ENCODE measurements around the gene MAPT.

MAPT gene

GRCh38 chr17:45984368-45984767 is 90.0 kb downstream of the MAPT start:
- TF ChIP-seq CTCF (IDR thresholded peaks at IDR 0.05; ENCODE audit: low read length, missing control alignments) = no peak
- no peak overlapping the region for H3K4me3 ChIP-seq (replicated peaks; ENCODE audit: low read depth, low read length)
- DNase-seq (ENCODE audit: low read depth) = no peak

- no peak overlapping the region for H3K4me3 ChIP-seq (replicated peaks; ENCODE audit: low read depth, low read length)
- no peak for DNase-seq (ENCODE audit: low read depth)
- no peak for TF ChIP-seq CTCF (IDR thresholded peaks at IDR 0.05; ENCODE audit: low read length, missing control alignments)
Measured at GRCh38 chr17:45985447-45985846, 91.1 kb downstream of the MAPT start.

GRCh38 chr17:45986056-45986455 is 91.7 kb downstream of the MAPT start:
- no peak overlapping the region for H3K4me3 ChIP-seq (replicated peaks; ENCODE audit: low read depth, low read length)
- TF ChIP-seq CTCF (IDR thresholded peaks at IDR 0.05; ENCODE audit: low read length, missing control alignments) = no peak
- no peak for DNase-seq (ENCODE audit: low read depth)

GRCh38 chr17:45987706-45988105 is 93.4 kb downstream of the MAPT start:
- H3K4me3 ChIP-seq (replicated peaks; ENCODE audit: low read depth, low read length) = no peak overlapping the region
- no peak for DNase-seq (ENCODE audit: low read depth)
- TF ChIP-seq CTCF (IDR thresholded peaks at IDR 0.05; ENCODE audit: low read length, missing control alignments) = no peak

GRCh38 chr17:45989759-45990158 is 95.4 kb downstream of the MAPT start:
- no peak for DNase-seq (ENCODE audit: low read depth)
- no peak for TF ChIP-seq CTCF (IDR thresholded peaks at IDR 0.05; ENCODE audit: low read length, missing control alignments)

GRCh38 chr17:45990886-45991285 is 96.5 kb downstream of the MAPT start:
- DNase-seq (ENCODE audit: low read depth) = no peak
- no peak for TF ChIP-seq CTCF (IDR thresholded peaks at IDR 0.05; ENCODE audit: low read length, missing control alignments)
- H3K4me3 ChIP-seq (replicated peaks; ENCODE audit: low read depth, low read length) = no peak overlapping the region

More at GRCh38 chr17:45989759-45990158, 95.4 kb downstream of the MAPT start:
- H3K4me3 ChIP-seq (replicated peaks; ENCODE audit: low read depth, low read length) = no peak overlapping the region

- no peak overlapping the region for H3K4me3 ChIP-seq (replicated peaks; ENCODE audit: low read depth, low read length)
- no peak for TF ChIP-seq CTCF (IDR thresholded peaks at IDR 0.05; ENCODE audit: low read length, missing control alignments)
- no peak for DNase-seq (ENCODE audit: low read depth)
Measured at GRCh38 chr17:45991341-45991740, 97.0 kb downstream of the MAPT start.
